ENCODE data around the gene PAQR4. TPM values are rescaled to one million over a fixed set of nuclear protein-coding genes. Genes with fewer than 3 reads are reported as not detected.

PAQR4 gene
- total RNA-seq, 6 donors from 2014 or later: 5.2 to 13.5 (median 8.3) TPM

DNA sequence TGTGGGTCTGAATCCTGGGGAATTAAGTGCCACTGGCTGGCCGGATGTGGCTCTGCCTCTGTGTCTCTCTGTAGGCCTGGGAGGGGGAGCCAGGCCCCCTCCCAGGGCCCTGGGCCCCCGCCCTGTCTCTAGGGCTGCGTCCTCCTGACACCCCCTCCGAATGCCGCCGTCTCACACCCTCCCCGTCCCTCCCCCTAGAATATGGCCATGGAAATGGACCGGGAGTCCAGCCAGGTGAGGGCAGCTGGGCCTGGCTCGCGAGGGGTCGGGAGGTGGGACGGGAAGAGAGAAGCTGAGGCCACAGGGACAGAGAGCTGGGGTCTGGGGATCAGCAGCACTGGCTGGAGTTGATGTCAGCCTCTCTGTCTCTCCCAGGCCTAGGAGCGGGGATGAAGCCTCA is 27.1 kb downstream of the PAQR4 start:
- 80 to 81% methylated on average over 7 to 13 of the region's 13 CpGs for WGBS, 2 donors
- Histone ChIP-seq H3K36me3 (no peaks in the 10 kb centered on the region), H3K27ac (no peak overlapping the region), H3K27me3 (no peaks in the 10 kb centered on the region), H3K9me3 (no peaks in the 10 kb centered on the region), H3K4me3 (no peak overlapping the region), H3K4me1 (no peaks in the 10 kb centered on the region)
- TF ChIP-seq POLR2AphosphoS5 (IDR thresholded peaks at IDR 0.05) (no peak), POLR2A (IDR thresholded peaks at IDR 0.05) (no peak), EP300 (IDR thresholded peaks at IDR 0.05) (no peak)
- TF ChIP-seq, protein P1, sequence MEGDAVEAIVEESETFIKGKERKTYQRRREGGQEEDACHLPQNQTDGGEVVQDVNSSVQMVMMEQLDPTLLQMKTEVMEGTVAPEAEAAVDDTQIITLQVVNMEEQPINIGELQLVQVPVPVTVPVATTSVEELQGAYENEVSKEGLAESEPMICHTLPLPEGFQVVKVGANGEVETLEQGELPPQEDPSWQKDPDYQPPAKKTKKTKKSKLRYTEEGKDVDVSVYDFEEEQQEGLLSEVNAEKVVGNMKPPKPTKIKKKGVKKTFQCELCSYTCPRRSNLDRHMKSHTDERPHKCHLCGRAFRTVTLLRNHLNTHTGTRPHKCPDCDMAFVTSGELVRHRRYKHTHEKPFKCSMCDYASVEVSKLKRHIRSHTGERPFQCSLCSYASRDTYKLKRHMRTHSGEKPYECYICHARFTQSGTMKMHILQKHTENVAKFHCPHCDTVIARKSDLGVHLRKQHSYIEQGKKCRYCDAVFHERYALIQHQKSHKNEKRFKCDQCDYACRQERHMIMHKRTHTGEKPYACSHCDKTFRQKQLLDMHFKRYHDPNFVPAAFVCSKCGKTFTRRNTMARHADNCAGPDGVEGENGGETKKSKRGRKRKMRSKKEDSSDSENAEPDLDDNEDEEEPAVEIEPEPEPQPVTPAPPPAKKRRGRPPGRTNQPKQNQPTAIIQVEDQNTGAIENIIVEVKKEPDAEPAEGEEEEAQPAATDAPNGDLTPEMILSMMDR (IDR thresholded peaks at IDR 0.05): no peak
- no peak for ATAC-seq (ENCODE audit: low FRiP score in 2 of 2)
- DNase-seq: peak in 1 of 2 donors; percentile 54

- ATAC-seq (ENCODE audit: low FRiP score in 2 of 2) (no peak), DNase-seq (no peak)
- Histone ChIP-seq H3K36me3 (no peaks in the 10 kb centered on the region), H3K4me3 (no peak overlapping the region), H3K9me3 (no peaks in the 10 kb centered on the region), H3K4me1 (peaks cover 3 to 7% (median 6%) of the 10 kb centered on the region in 4 donors), H3K27ac (no peak overlapping the region), H3K27me3 (no peaks in the 10 kb centered on the region)
- WGBS, 2 donors: 80 to 83% methylated on average over 5 to 6 of the region's 6 CpGs
- TF ChIP-seq, protein P1 (IDR thresholded peaks at IDR 0.05): no peak
- TF ChIP-seq POLR2AphosphoS5 (IDR thresholded peaks at IDR 0.05) (no peak), EP300 (IDR thresholded peaks at IDR 0.05) (no peak), POLR2A (IDR thresholded peaks at IDR 0.05) (no peak)
Observed at GRCh38 chr16:2999929-3000328, 30.8 kb downstream of the PAQR4 start.

DNA sequence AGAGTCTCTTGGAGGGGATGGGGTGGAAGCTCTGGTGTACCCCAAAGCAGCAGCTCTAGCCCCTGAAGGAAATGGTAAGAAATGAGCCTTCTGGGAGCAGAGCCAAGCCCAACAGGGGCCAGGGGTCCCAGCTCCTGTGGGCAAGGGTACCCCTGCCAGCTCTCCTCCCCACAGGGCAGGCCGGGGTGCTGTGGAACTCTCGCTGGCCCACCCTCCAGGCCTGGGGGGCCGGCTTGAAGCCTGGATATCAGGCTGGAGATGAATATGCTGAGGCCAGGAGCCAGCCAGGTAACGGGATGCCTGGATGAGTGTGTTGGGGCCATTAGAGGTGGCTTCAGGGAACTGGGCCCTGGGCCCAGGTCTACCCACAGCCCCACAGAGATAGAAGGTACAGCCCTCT is 31.4 kb downstream of the PAQR4 start:
- Histone ChIP-seq H3K9me3 (no peaks in the 10 kb centered on the region), H3K4me1 (peaks cover 3 to 11% (median 8%) of the 10 kb centered on the region in 4 donors), H3K27ac (no peak overlapping the region), H3K36me3 (no peaks in the 10 kb centered on the region), H3K4me3 (no peak overlapping the region), H3K27me3 (no peaks in the 10 kb centered on the region)
- TF ChIP-seq, protein P1 (IDR thresholded peaks at IDR 0.05): no peak
- TF ChIP-seq POLR2AphosphoS5 (IDR thresholded peaks at IDR 0.05): no peak
- TF ChIP-seq POLR2A (IDR thresholded peaks at IDR 0.05): no peak
- no peak for TF ChIP-seq EP300 (IDR thresholded peaks at IDR 0.05)
- no peak for ATAC-seq (ENCODE audit: low FRiP score in 2 of 2)
- 86% methylated on average over 4 of the region's 4 CpGs; no CpG with 5 or more reads in 1 of the 2 donors for WGBS, 2 donors
- no peak for DNase-seq

DNA sequence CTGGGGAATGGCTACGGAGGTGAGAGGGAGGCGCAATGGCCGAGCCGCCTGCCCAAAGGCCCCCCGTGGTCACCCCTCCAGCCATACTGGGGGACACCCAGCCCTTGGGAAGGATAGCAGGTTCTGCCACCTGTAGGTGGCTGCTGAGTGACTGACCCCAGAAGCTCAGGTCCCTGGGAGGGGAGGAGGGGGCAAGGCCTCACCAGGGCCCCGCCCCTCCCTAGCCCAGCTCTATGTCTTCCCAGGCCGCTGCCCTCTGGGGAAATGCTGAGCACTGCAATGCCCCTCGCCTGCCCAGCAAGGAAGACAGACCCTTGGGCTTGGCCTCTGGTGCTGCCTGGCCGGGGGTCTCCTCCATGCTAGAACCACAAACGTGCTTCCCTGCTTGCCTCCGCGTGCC is 32.2 kb downstream of the PAQR4 start:
- peaks cover 3 to 15% (median 8%) of the 10 kb centered on the region in 4 donors for H3K4me1 ChIP-seq
- TF ChIP-seq, protein P1 (IDR thresholded peaks at IDR 0.05): no peak
- TF ChIP-seq EP300 (IDR thresholded peaks at IDR 0.05) (no peak), POLR2AphosphoS5 (IDR thresholded peaks at IDR 0.05) (no peak), POLR2A (IDR thresholded peaks at IDR 0.05) (no peak)
- no peaks in the 10 kb centered on the region for H3K27me3 ChIP-seq
- H3K36me3 ChIP-seq: no peaks in the 10 kb centered on the region
- no peaks in the 10 kb centered on the region for H3K9me3 ChIP-seq
- 64 to 81% methylated on average over 5 to 9 of the region's 12 CpGs for WGBS, 2 donors
- ATAC-seq (ENCODE audit: low FRiP score in 2 of 2): no peak
- no peak overlapping the region for H3K27ac ChIP-seq
- no peak overlapping the region for H3K4me3 ChIP-seq
- DNase-seq: no peak

- ATAC-seq (ENCODE audit: low FRiP score in 2 of 2): peak; percentile 98
- H3K36me3 ChIP-seq: no peaks in the 10 kb centered on the region
- peak in 1 of 2 donors; percentile 41 for TF ChIP-seq POLR2AphosphoS5 (IDR thresholded peaks at IDR 0.05)
- no peak for TF ChIP-seq EP300 (IDR thresholded peaks at IDR 0.05)
- TF ChIP-seq, protein P1 (IDR thresholded peaks at IDR 0.05): peak in 4 of 6 experiments; percentile 35 to 88 (median 53)
- TF ChIP-seq POLR2A (IDR thresholded peaks at IDR 0.05): peak in 1 of 4 donors; percentile 72
- DNase-seq: peak; percentile 98 to 99
- H3K4me3 ChIP-seq: peak overlapping the region in 3 of 4 donors; percentile 45 to 51 (median 46)
- peaks cover 20 to 35% (median 23%) of the 10 kb centered on the region in 4 donors for H3K4me1 ChIP-seq
- peak overlapping the region in 1 of 4 donors; percentile 86 for H3K27ac ChIP-seq
- no peaks in the 10 kb centered on the region for H3K9me3 ChIP-seq
- WGBS, 2 donors: 12 to 24% methylated on average over 18 to 38 of the region's 58 CpGs
- H3K27me3 ChIP-seq: no peaks in the 10 kb centered on the region
Observed at GRCh38 chr16:3003582-3004270, 34.6 kb downstream of the PAQR4 start.

All from upper lobe of left lung (tissue), 6 donors.